Measurements from ENCODE around the gene PNMA8A. TPM values are rescaled to one million over a fixed set of nuclear protein-coding genes. Genes with fewer than 3 reads are reported as not detected.

Gene PNMA8A
- total RNA-seq, 1 donor from 2014 or later, result 1.2 TPM

- no peak for DNase-seq (ENCODE audit: low spot score)
These were observed 39.5 kb downstream of the PNMA8A start for GRCh38 chr19:46431824-46432223.

- no peak for DNase-seq (ENCODE audit: low spot score)
These were observed 41.4 kb downstream of the PNMA8A start for GRCh38 chr19:46429999-46430398.

GRCh38 chr19:46428239-46429135, 42.9 kb downstream of the PNMA8A start, which contains the start of gene PNMA8C:
PNMA8C (minus strand) TSS chr19:46428936; CDS start chr19:46428359, 577 bp downstream.
- no peak for DNase-seq (ENCODE audit: low spot score)

- DNase-seq (ENCODE audit: low spot score), result no peak
These were observed 43.8 kb downstream of the PNMA8A start for GRCh38 chr19:46427518-46428045.

- DNase-seq (ENCODE audit: low spot score), result no peak
These were observed 44.7 kb downstream of the PNMA8A start for GRCh38 chr19:46426506-46427162.

- DNase-seq (ENCODE audit: low spot score), result no peak
These were observed 45.3 kb downstream of the PNMA8A start for GRCh38 chr19:46426035-46426505.

GRCh38 chr19:46423188-46423587, 48.2 kb downstream of the PNMA8A start:
- no peak for DNase-seq (ENCODE audit: low spot score)

- DNase-seq (ENCODE audit: low spot score), result no peak
These were observed 49.0 kb downstream of the PNMA8A start for GRCh38 chr19:46422344-46422743.

GRCh38 chr19:46420056-46420455, 51.3 kb downstream of the PNMA8A start:
- no peak for DNase-seq (ENCODE audit: low spot score)

Other genes with a start within 250 kb of the PNMA8A start
- not detected for gene IGFL1, start 241.8 kb downstream of the PNMA8A start, total RNA-seq
- 27.4 TPM for gene HIF3A, start 174.5 kb downstream of the PNMA8A start, total RNA-seq
- gene PPP5C, start 124.5 kb downstream of the PNMA8A start, total RNA-seq, result 44.3 TPM
- 2.9 TPM for gene CCDC8, start 58.0 kb downstream of the PNMA8A start, total RNA-seq
- not detected for gene PNMA8C, start 42.6 kb downstream of the PNMA8A start, total RNA-seq
- 2.5 TPM for gene PNMA8B, start 24.3 kb upstream of the PNMA8A start, total RNA-seq
- 125 TPM for gene CALM3, start 129.8 kb upstream of the PNMA8A start, total RNA-seq
- 7.2 TPM for gene PTGIR, start 153.5 kb upstream of the PNMA8A start, total RNA-seq
- gene GNG8, start 164.6 kb upstream of the PNMA8A start, total RNA-seq, result not detected
- 3.4 TPM for gene DACT3, start 189.6 kb upstream of the PNMA8A start, total RNA-seq
- gene PRKD2, start 245.6 kb upstream of the PNMA8A start, total RNA-seq, result 43.2 TPM

Measured in mesenteric fat pad (tissue), 1 donor.